Glomerular visceral epithelial cell (primary cell): ENCODE results near the gene KANK2.
"Not testable (repeated sequence)": the region's sequence is repeated elsewhere in the genome, so short reads cannot be mapped to it uniquely, and the experiment has no call there.

Experiments
- DNase-seq: peaks from one replicate; pipeline ENCODE4 v3.0.0-alpha.2; 2016; ENCODE audit errors: extremely low spot score

KANK2 gene

DNA sequence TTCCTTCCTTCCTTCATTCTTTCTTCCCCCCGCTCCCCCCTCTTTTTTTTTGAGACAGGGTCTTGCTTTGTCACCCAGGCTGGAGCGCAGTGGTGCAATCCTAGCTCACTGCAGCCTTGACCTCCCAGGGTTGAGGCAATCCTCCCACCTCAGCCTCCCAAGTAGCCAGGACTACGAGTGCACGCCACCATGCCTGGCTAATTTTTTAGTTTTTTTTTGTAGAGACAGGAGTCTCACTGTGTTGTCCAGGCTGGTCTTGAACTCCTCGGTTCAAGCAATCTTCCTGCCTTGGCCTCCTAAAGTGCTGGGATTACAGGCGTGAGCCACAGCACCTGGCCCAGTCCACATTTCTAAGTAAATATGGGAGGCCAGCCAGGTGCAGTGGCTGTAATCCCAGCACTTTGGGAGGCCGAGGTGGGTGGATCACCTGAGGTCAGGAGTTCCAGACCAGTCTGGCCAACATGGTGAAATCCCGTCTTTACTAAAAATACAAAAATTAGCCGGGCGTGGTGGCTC is 57.3 kb downstream of the KANK2 start:
- DNase-seq, result not testable (repeated sequence)

DNA sequence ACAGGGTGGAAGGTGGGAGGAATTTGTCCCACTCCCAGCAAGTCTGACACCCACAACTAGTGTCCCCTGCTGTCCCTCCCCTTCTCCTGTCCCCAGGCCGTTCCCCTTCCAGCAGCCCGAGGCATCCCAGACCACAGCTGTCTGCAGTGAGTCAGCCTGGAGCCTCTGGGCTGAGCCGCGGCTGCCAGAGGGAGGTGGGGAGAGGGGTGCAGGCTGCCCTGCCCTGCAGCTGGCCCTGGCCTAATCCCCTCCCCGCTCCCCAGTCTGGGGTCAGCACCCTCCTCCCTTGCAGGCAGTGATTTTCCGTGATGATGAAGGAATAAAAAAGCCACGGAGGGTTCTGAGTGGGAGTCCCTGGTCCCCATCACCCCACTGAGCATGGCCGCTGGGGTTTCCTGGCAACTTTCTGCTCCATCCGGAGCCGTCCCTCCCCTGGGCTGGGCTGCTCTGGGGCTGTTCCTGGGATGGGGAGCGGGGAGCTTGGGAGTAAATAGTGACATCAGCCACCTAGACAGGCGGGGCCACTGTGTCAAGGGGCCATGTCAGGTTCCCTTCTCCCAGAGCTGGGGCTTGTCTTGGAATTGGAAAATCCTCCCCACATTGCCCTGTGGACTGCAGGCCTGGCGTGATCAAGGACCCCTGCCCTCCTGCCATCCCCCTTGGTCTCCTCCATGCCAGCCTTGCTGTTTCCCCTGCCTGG is 58.6 kb downstream of the KANK2 start:
- peak; percentile 92 for DNase-seq

DNA sequence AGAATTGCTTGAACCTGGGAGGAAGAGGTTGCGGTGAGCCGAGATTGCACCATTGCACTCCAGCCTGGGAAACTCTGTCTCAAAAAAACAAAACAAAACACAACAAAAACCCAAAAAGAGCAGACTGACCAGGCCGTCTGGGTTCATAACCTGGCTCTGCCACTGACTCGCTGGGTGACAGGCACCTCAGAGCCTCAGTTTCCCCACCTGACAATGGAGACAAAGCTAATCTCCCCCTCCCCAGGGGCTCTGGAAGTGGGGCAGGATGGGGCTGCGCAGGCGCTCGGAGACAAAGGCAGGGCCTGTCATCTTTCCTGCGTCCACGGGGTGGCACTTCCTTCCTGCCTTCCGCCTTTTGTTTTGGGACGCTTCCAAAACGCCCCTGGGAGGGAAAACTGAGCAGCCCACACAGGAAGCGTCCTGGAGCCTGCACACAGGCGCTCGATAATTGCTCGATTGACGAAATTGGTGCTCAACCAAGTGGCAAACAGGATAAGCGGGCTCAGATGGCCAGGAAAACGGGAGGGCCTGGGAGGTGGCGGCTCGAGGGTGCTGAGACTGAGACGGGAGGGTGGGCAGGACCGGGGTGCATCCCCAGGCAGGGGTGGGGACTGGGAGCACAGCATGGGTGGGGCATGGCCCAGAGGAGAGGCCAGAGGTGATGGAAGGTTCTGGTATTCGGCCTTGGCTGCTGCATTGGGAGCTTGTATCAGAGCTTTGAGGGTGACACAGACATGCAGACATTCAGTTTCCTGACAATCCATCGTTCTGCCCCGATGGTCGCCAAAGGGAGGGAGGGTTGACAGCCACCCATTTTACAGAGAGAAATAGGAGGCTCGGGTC is 59.6 kb downstream of the KANK2 start:
- DNase-seq, result peak; percentile 94

DNA sequence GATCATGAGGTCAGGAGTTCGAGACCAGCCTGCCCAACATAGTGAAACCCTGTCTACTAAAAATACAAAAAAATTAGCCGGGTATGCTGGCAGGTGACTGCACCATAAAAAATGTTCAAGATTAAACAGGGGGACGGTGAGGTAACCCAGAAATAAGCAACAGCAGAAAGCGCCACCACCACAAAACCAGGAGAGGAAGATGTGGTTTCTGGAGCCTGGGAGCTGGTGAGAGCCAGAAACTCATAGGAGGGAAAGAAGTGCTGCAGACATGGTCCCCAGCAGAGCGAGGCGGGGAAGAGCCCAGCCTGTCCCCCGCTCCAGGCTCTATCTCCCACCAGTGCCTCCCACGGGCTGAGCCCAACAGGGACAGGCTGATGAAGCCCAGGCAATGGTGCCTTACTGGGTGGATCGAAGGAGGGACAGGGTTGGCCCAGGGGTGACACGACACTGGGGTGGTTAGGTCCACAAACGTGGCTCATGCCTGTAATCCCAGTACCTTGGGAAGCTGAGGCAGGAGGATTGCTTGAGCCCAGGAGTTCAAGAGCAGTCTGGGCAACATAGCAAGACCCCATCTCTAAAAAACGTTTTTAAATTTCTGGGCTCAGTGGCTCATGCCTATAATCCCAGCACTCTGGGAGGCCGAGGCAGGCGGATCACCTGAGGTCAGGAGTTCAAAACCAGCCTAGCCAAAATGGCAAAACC is 60.8 kb downstream of the KANK2 start:
- peak; percentile 32 for DNase-seq

DNA sequence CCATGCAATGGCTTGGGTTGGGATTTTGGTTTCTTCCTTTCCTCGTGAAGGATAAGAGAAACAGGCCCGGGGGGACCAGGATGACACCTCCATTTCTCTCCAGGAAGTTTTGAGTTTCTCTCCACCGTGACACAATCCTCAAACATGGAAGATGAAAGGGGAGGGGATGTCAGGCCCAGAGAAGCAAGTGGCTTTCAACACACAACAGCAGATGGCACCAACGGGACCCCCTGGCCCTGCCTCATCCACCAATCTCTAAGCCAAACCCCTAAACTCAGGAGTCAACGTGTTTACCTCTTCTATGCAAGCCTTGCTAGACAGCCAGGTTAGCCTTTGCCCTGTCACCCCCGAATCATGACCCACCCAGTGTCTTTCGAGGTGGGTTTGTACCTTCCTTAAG is 65.9 kb downstream of the KANK2 start:
- no peak for DNase-seq

DNA sequence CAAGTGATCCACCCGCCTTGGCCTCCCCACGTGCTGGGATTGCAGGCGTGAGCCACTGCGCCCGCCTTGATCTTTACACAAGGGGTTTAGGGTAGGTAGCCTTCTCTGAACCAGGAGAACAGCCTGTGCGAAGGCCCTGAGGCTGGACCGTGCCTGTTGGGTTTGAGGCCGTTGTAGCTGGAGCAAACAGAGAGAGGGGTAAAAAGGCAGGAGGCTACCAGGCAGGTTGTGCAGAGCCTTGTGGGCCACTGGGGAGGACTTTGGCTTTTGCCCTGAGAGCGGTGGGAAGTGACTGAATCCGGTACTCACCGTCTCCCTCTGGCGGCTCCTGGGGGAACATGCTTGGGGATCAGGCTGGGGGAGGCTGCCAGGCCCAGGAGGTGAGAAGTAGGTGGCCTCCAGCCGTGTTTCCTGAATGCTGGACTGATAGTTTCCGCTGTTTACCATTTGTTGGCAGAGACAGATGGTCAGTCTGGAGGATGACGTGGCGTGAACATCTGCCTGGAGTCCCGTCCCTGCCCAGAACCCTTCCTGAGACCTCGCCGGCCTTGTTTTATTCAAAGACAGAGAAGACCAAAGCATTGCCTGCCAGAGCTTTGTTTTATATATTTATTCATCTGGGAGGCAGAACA is 66.4 kb downstream of the KANK2 start:
- peak; percentile 79 for DNase-seq

DNA sequence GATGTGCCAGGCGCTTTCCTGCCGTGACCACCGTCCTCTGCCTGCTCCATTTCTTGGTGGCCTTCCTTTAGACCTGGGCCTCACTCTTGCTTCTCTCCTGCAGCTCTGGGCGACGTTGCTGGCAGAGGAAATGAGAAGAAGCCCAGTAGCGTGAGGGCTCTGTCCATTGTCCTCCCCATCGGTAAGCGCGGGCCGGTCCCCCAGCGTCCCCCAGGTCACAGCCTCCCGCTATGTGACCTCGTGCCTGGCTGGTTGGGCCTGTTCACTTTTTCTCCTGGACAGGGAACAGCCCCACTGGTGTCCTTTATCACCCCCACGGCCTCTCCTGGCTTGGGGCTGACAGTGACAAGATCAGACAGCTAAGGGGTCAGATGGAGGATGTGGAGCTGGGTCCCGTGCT is 69.4 kb downstream of the KANK2 start:
- DNase-seq, result no peak

DNA sequence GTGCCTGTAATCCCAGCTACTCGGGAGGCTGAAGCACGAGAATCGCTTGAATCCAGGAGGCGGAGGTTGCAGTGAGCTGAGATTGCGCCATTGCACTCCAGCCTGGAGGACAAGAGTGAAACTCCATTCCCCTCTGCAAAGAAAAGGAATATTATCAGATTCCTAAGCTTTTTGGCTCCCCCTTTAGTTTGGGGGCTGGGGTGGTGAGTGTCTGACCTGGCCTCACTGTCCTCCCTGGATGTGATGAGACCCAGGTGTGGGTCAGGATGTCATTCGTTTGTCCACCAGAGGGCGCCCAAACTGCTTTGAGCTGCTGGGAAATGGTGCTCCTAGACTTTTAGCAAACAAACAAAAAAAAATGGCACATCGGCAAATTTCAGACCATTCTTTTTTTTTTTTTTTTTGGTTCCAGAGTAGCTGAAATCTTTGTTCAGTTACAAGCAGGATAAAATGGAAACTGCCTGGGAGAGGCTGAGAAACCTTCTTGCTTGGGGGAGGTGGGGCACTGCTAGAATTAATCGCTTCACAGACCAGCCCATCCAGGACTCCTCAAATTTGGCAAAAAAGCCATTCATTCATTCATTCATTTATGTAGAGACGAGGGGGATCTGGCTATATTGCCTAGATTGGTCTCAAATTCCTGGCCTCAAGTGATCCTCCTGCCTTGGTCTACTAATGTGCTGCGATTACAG is 71.2 kb downstream of the KANK2 start:
- DNase-seq, result peak; percentile 75

DNA sequence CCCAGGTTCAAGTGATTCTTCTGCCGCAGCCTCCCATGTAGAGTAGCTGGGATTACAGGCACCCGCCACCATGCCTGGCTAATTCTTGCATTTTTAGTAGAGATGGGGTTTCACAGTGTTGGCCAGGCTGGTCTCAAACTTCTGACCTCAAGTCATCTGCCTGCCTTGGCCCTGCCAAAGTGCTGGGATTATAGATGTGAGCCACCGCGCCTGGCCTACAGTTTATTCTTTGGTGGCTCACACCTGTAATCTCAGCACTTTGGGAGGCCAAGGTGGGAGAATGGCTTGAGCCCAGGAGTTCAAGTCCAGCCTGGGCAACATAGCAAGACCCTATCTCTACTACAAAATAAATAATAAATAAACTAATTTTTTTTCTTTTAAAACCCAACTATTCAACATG is 73.2 kb downstream of the KANK2 start:
- DNase-seq, result not testable (repeated sequence)

DNA sequence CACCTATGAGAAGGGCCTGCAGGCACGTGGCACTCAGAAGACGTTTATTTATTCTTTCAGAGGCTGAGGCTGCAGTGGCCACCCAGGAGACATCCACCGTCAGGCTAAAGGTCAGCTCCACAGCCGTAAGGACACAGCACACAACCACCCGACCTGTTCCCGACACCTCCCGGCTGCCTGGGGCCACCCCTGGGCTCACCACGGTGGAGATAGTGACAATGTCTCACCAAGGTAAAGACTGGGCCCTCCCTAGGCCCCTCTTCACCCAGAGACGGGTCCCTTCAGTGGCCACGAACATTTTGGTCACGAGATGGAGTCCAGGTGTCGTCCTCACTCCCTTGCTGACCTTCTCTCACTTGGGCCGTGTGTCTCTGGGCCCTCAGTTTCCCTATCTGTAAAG is 74.2 kb downstream of the KANK2 start:
- DNase-seq, result no peak

DNA sequence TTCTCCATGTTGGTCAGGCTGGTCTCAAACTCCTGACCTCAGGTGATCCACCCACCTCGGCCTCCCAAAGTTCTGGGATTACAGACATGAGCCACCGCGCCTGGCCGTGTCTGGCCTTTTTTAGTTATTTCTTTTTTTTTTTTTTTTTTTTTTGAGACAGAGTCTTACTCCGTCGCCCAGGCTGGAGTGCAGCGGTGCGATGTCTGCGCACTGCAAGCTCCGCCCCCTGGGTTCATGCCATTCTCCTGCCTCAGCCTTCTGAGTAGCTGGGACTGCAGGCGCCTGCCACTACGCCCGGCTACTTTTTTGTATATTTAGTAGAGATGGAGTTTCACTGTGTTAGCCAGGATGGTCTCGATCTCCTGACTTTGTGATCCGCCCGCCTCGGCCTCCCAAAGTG is 75.4 kb downstream of the KANK2 start:
- not testable (repeated sequence) for DNase-seq

DNA sequence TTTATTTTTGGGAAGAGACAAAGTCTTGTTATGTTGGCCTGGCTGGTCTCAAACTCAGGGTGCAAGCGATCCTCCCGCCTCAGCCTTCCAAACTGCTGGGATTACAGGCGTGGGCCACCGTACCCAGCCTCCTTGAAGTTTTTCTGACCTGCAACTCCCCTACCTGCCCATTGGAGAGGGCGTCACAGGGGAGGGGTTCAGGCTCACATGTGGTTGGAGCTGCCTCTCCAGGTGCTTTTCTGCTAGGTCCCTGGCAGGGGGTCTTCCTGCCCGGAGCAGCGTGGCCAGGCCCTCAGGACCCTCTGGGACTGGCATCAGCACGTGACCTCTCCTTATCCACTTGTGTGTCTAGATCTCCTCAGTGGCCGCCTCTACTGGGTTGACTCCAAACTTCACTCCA is 80.8 kb downstream of the KANK2 start:
- DNase-seq, result no peak

DNA sequence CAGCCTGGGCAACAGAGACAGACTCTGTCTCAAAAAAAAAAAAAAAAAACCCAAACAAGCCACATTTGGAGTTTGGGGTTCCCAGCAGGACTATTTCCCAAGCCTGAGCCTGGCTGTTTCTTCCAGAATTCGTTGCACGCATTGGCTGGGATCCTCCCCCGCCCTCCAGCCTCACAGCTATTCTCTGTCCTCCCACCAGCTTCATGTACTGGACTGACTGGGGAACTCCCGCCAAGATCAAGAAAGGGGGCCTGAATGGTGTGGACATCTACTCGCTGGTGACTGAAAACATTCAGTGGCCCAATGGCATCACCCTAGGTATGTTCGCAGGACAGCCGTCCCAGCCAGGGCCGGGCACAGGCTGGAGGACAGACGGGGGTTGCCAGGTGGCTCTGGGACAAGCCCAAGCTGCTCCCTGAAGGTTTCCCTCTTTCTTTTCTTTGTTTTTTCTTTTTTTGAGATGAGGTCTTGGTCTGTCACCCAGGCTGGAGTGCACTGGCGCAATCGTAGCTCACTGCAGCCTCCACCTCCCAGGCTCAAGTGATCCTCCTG is 81.4 kb downstream of the KANK2 start:
- no peak for DNase-seq

DNA sequence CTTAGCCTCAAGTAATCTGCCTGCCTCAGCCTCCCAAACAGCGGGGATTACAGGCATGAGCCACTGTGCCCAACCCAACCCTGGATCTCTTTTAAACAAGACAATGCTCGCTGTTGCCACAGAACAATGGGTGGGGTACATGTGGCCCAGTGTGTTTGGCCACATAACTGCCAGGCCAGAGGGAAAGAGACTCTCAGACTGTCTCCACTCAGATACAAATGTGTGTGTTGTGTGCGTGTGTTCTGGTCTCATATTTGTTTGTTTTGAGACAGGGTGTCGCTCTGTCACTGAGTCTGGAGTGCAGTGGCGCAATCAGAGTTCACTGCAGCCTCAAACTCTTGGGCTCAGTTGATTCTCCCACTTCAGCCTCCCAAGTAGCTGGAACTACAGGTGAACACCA is 82.3 kb downstream of the KANK2 start:
- DNase-seq, result no peak
